IPS-11a (cell line): Measurements from ENCODE around the gene LAMA5.

Experiments used
- H3K4me3 ChIP-seq: one replicate; pipeline ENCODE4 v1.5.1; 2013; ENCODE audit warnings: low read depth, low read length, control low read depth

LAMA5 gene

GRCh38 chr20:62268228-62268900 lies 98.7 kb downstream of the LAMA5 start:
- H3K4me3 ChIP-seq: no peak overlapping the region

- no peak overlapping the region for H3K4me3 ChIP-seq
These were observed 99.6 kb downstream of the LAMA5 start for GRCh38 chr20:62267543-62267942.

GRCh38 chr20:62266851-62267250 lies 100.3 kb downstream of the LAMA5 start:
- no peak overlapping the region for H3K4me3 ChIP-seq

GRCh38 chr20:62266340-62266739 lies 100.8 kb downstream of the LAMA5 start:
- no peak overlapping the region for H3K4me3 ChIP-seq

GRCh38 chr20:62265365-62265764 lies 101.7 kb downstream of the LAMA5 start:
- H3K4me3 ChIP-seq: no peak overlapping the region

- H3K4me3 ChIP-seq: no peak overlapping the region
These were observed 103.7 kb downstream of the LAMA5 start for GRCh38 chr20:62263396-62263795.

- no peak overlapping the region for H3K4me3 ChIP-seq
These were observed 105.0 kb downstream of the LAMA5 start for GRCh38 chr20:62262064-62262463.

- H3K4me3 ChIP-seq: no peak overlapping the region
These were observed 107.9 kb downstream of the LAMA5 start for GRCh38 chr20:62259294-62259565.
